Adrenal gland (tissue), 12 donors: ENCODE data around the gene GAL. TPM values are rescaled to one million over a fixed set of nuclear protein-coding genes. Genes with fewer than 3 reads are reported as not detected.

Experiments used
- DNase-seq, 7 donors: peaks; one replicate each; pipeline ENCODE4 v3.0.0-alpha.2; 2019 to 2020
- H3K27ac ChIP-seq, 5 donors: fragments of 200-600 bp; sonication (generic) in 4 of 5; 1 replicate in 3 of 5; 2 replicates in 2 of 5; pipeline versions ENCODE4 v1.5.1 to v1.8.0; 2016 to 2020; ENCODE audit warnings: mild to moderate bottlenecking in 1 of 5
- H3K27me3 ChIP-seq: fragments of 200-600 bp; 2 replicates; pipeline ENCODE4 v1.8.0; 2021
- H3K36me3 ChIP-seq, 2 donors: fragments of 200-600 bp; replicated peaks in 1 of 2; 1 replicate in 1 of 2; 2 replicates in 1 of 2; pipeline versions ENCODE4 v1.5.1 to v1.8.0; 2018 to 2022
- H3K4me1 ChIP-seq, 2 donors: fragments of 200-600 bp; replicated peaks in 1 of 2; 1 replicate in 1 of 2; 2 replicates in 1 of 2; pipeline versions ENCODE4 v1.5.1 to v1.8.0; 2018 to 2021
- H3K4me3 ChIP-seq, 4 donors: fragments of 200-600 bp; sonication (generic) in 3 of 4; one replicate each; pipeline ENCODE4 v1.5.1; 2016 to 2018
- H3K9me3 ChIP-seq, 3 donors: fragments of 200-600 bp; sonication (generic) in 1 of 3; replicated peaks in 1 of 3; 1 replicate in 2 of 3; 2 replicates in 1 of 3; pipeline versions ENCODE4 v1.5.1 to v1.8.0; 2016 to 2021
- CTCF ChIP-seq, 6 experiments: fragments of 450-650 bp in 4 of 6; fragments of 200-600 bp in 2 of 6; sonication (generic) in 1 of 6; IDR thresholded peaks; 1 replicate in 5 of 6; 2 replicates in 1 of 6; pipeline versions ENCODE4 v1.5.1 to v1.8.0; 2016 to 2021; ENCODE audit warnings: antibody characterized with exemption in 6 of 6, mild to moderate bottlenecking in 2 of 6, moderate library complexity in 1 of 6
- POLR2A ChIP-seq, 2 donors: fragments of 450-650 bp; IDR thresholded peaks; one replicate each; pipeline ENCODE4 v1.6.1; 2017; ENCODE audit warnings: antibody characterized with exemption in 2 of 2, mild to moderate bottlenecking in 2 of 2, moderate library complexity in 1 of 2
- WGBS, 4 donors: extraction: QIAGEN DNeasy Blood & Tissue Kit in 2 of 4; methylation state at CpG; one replicate each; pipeline versions ENCODE4 v1.1.5 to v1.1.7; 2013 to 2017; 5-methylcytosine and 5-hydroxymethylcytosine counted together
- intact Hi-C, 2 donors: fragments of 100-400 bp; cut with DNase I; formaldehyde crosslinking; loops; one replicate each; pipeline versions ENCODE4 v1.14.1 to v1.15.0; 2022 to 2023
- polyA plus RNA-seq, 3 donors: library from polyadenylated mRNA; stranded (reverse); fragments of 200-250 nt in 2 of 3; fragments of 350-450 nt in 1 of 3; fragmentation: Illumina TruSeq in 1 of 3; extraction: RNeasy Lipid Tissue Mini Kit (QIAGEN cat#74804) in 1 of 3; gene quantifications; one replicate each; pipeline ENCODE4 v1.2.3, GENCODE V29; 2013 to 2014
- total RNA-seq, 9 donors: library from RNA; depleted of rRNA in 4 of 9; stranded (reverse); fragments of >200 nt in 4 of 9; fragments of 120-200 nt in 1 of 9; fragmentation: NEBNext Ultra II Directional in 1 of 9; extraction: Animal tissue kit (Norgen Biotek cat#: 25700) in 1 of 9; gene quantifications; one replicate each; pipeline versions ENCODE4 v1.1.0 to v1.2.4, GENCODE V29; 2013 to 2023
- donor health status: healthy with polysubstance abuse.
- donor health status: Bipolar disorder and iron deficiency.
- donor health status: DM: yes; HTN: yes; CAD: no.
- donor health status: DM: no; HTN: no; CAD: no.
- donor health status: DM: no; HTN: no; CAD: no.
- donor health status: DM: yes; HTN: yes; CAD: no.

The GAL gene
- total and polyA plus RNA-seq, 12 donors, result 0.36 to 1.8 (median 0.70) TPM; not detected in 6

- no peak for TF ChIP-seq CTCF (IDR thresholded peaks at IDR 0.05)
- no peak for TF ChIP-seq POLR2A (IDR thresholded peaks at IDR 0.05)
- WGBS, 4 donors, result 79 to 94% (median 86%) methylated on average over 5 to 10 of the region's 10 CpGs
- no peak overlapping the region for H3K27ac ChIP-seq
- H3K36me3 ChIP-seq, result no peaks in the 10 kb centered on the region
- H3K4me1 ChIP-seq, result no peaks in the 10 kb centered on the region
- H3K4me3 ChIP-seq, result no peak overlapping the region
- no peaks in the 10 kb centered on the region for H3K9me3 ChIP-seq
- no peaks in the 10 kb centered on the region for H3K27me3 ChIP-seq
- no peak for DNase-seq
- intact Hi-C loops, result no loop called here
Observed at GRCh38 chr11:68693484-68693882, 9.1 kb downstream of the GAL start.

GRCh38 chr11:68694431-68695297 is 10.3 kb downstream of the GAL start:
- intact Hi-C loops, result no loop called here
- no peaks in the 10 kb centered on the region for H3K4me1 ChIP-seq
- no peak overlapping the region for H3K27ac ChIP-seq
- TF ChIP-seq POLR2A (IDR thresholded peaks at IDR 0.05) (no peak), CTCF (IDR thresholded peaks at IDR 0.05) (no peak)
- H3K4me3 ChIP-seq, result no peak overlapping the region
- H3K36me3 ChIP-seq, result no peaks in the 10 kb centered on the region
- WGBS, 4 donors, result 72 to 79% (median 76%) methylated on average over 5 of the region's 5 CpGs
- peaks cover 5% of the 10 kb centered on the region for H3K27me3 ChIP-seq
- no peaks in the 10 kb centered on the region for H3K9me3 ChIP-seq
- DNase-seq, result no peak

- H3K9me3 ChIP-seq, result no peaks in the 10 kb centered on the region
- H3K36me3 ChIP-seq, result no peaks in the 10 kb centered on the region
- no peak overlapping the region for H3K27ac ChIP-seq
- TF ChIP-seq POLR2A (IDR thresholded peaks at IDR 0.05) (no peak), CTCF (IDR thresholded peaks at IDR 0.05) (no peak)
- intact Hi-C loops, result no loop called here
- no peaks in the 10 kb centered on the region for H3K4me1 ChIP-seq
- H3K4me3 ChIP-seq, result no peak overlapping the region
- no peak for DNase-seq
- 40 to 75% (median 60%) methylated on average over 2 of the region's 2 CpGs for WGBS, 4 donors
- H3K27me3 ChIP-seq, result peaks cover 5% of the 10 kb centered on the region
Observed at GRCh38 chr11:68695531-68695930, 11.2 kb downstream of the GAL start.

- H3K27ac ChIP-seq, result no peak overlapping the region
- DNase-seq, result no peak
- intact Hi-C loops, result no loop called here
- no peak for TF ChIP-seq POLR2A (IDR thresholded peaks at IDR 0.05)
- TF ChIP-seq CTCF (IDR thresholded peaks at IDR 0.05), result no peak
- 82 to 92% (median 87%) methylated on average over 2 of the region's 2 CpGs for WGBS, 4 donors
- no peaks in the 10 kb centered on the region for H3K4me1 ChIP-seq
- H3K36me3 ChIP-seq, result no peaks in the 10 kb centered on the region
- H3K27me3 ChIP-seq, result peaks cover 5% of the 10 kb centered on the region
- H3K4me3 ChIP-seq, result no peak overlapping the region
- no peaks in the 10 kb centered on the region for H3K9me3 ChIP-seq
Observed at GRCh38 chr11:68698993-68699392, 14.6 kb downstream of the GAL start.
